Liver (tissue), 9 donors: ENCODE measurements around the gene PHLDB2. TPM values are rescaled to one million over a fixed set of nuclear protein-coding genes. Genes with fewer than 3 reads are reported as not detected.

Experiments
- DNase-seq: peaks from one replicate; pipeline ENCODE4 v3.0.0-alpha.2; 2017; ENCODE audit warnings: low spot score
- H3K27ac ChIP-seq, 2 donors: one replicate each; pipeline ENCODE4 v1.7.0; 2013; ENCODE audit warnings: inconsistent platforms in 2 of 2, low read length in 2 of 2, control low read depth in 1 of 2, low read depth in 1 of 2, mild to moderate bottlenecking in 1 of 2
- H3K27me3 ChIP-seq, 4 donors: one replicate each; pipeline versions ENCODE4 v1.6.1 to v1.7.0; 2013; ENCODE audit warnings: low read length in 3 of 4, inconsistent platforms in 1 of 4, mild to moderate bottlenecking in 1 of 4, moderate library complexity in 1 of 4; ENCODE audit not compliant: control insufficient read depth in 4 of 4, insufficient read depth in 4 of 4
- H3K36me3 ChIP-seq, 4 donors: one replicate each; pipeline versions ENCODE4 v1.6.1 to v1.7.0; 2013; ENCODE audit warnings: low read length in 3 of 4, mild to moderate bottlenecking in 3 of 4, low read depth in 1 of 4, moderate library complexity in 1 of 4; ENCODE audit not compliant: control insufficient read depth in 4 of 4, insufficient read depth in 3 of 4
- H3K4me1 ChIP-seq, 4 donors: one replicate each; pipeline versions ENCODE4 v1.6.1 to v1.7.0; 2013; ENCODE audit warnings: low read length in 3 of 4, mild to moderate bottlenecking in 3 of 4, moderate library complexity in 1 of 4; ENCODE audit not compliant: control insufficient read depth in 4 of 4, insufficient read depth in 4 of 4
- H3K4me3 ChIP-seq, 3 donors: one replicate each; pipeline versions ENCODE4 v1.6.1 to v1.7.0; 2013; ENCODE audit warnings: low read length in 3 of 3, control low read depth in 1 of 3, low read depth in 1 of 3, mild to moderate bottlenecking in 1 of 3
- H3K9ac ChIP-seq, 2 donors: one replicate each; pipeline ENCODE4 v1.7.0; 2013; ENCODE audit warnings: low read length in 2 of 2, mild to moderate bottlenecking in 2 of 2, moderate library complexity in 2 of 2, control low read depth in 1 of 2, low read depth in 1 of 2
- H3K9me3 ChIP-seq, 4 donors: one replicate each; pipeline versions ENCODE4 v1.6.1 to v1.7.0; 2013; ENCODE audit warnings: low read length in 3 of 4; ENCODE audit not compliant: control insufficient read depth in 4 of 4
- ATF3 ChIP-seq: IDR thresholded peaks from 2 replicates; pipeline ENCODE4 v1.6.1; 2016; ENCODE audit warnings: antibody characterized with exemption
- EGR1 ChIP-seq, 2 donors: IDR thresholded peaks; 2 replicates each; pipeline ENCODE4 v1.6.1; 2016 to 2018; ENCODE audit warnings: antibody characterized with exemption in 2 of 2, low read depth in 2 of 2
- FOXA1 ChIP-seq: IDR thresholded peaks from 2 replicates; pipeline ENCODE4 v1.6.1; 2016; ENCODE audit warnings: antibody characterized with exemption
- FOXA2 ChIP-seq: IDR thresholded peaks from 2 replicates; pipeline ENCODE4 v1.6.1; 2016; ENCODE audit warnings: antibody characterized with exemption
- GABPA ChIP-seq, 2 donors: IDR thresholded peaks in 1 of 2; conservative IDR thresholded peaks in 1 of 2; 2 replicates each; pipeline ENCODE4 v1.6.1; 2016; ENCODE audit warnings: antibody characterized with exemption in 2 of 2, mild to moderate bottlenecking in 1 of 2, moderate library complexity in 1 of 2
- HNF4A ChIP-seq, 2 donors: conservative IDR thresholded peaks; 2 replicates each; pipeline ENCODE4 v1.6.1; 2016; ENCODE audit warnings: antibody characterized with exemption in 2 of 2, mild to moderate bottlenecking in 2 of 2
- HNF4G ChIP-seq: IDR thresholded peaks from 2 replicates; pipeline ENCODE4 v1.6.1; 2016; ENCODE audit warnings: antibody characterized with exemption
- JUND ChIP-seq, 2 donors: IDR thresholded peaks; 2 replicates each; pipeline ENCODE4 v1.6.1; 2016; ENCODE audit warnings: antibody characterized with exemption in 2 of 2
- MAX ChIP-seq: IDR thresholded peaks from 2 replicates; pipeline ENCODE4 v1.6.1; 2016; ENCODE audit warnings: antibody characterized with exemption
- NR2F2 ChIP-seq: IDR thresholded peaks from 2 replicates; pipeline ENCODE4 v1.6.1; 2016; ENCODE audit warnings: antibody characterized with exemption
- RAD21 ChIP-seq, 2 donors: IDR thresholded peaks; 2 replicates each; pipeline ENCODE4 v1.6.1; 2016; ENCODE audit warnings: antibody characterized with exemption in 2 of 2, mild to moderate bottlenecking in 2 of 2
- RXRA ChIP-seq, 2 donors: IDR thresholded peaks; 2 replicates each; pipeline ENCODE4 v1.6.1; 2017 to 2018; ENCODE audit warnings: antibody characterized with exemption in 2 of 2, mild to moderate bottlenecking in 1 of 2
- SP1 ChIP-seq: IDR thresholded peaks from 2 replicates; pipeline ENCODE4 v1.6.1; 2018; ENCODE audit warnings: antibody characterized with exemption, mild to moderate bottlenecking
- TAF1 ChIP-seq: conservative IDR thresholded peaks from 2 replicates; pipeline ENCODE4 v1.6.1; 2016; ENCODE audit warnings: antibody characterized with exemption, mild to moderate bottlenecking
- YY1 ChIP-seq: IDR thresholded peaks from 2 replicates; pipeline ENCODE4 v1.6.1; 2016; ENCODE audit warnings: antibody characterized with exemption, mild to moderate bottlenecking
- WGBS: extraction: QIAGEN DNeasy Blood & Tissue Kit; methylation state at CpG from one replicate; pipeline ENCODE4 v1.1.7; 2013; 5-methylcytosine and 5-hydroxymethylcytosine counted together
- polyA plus RNA-seq, 2 donors: library from polyadenylated mRNA; stranded (reverse) in 1 of 2; unstranded in 1 of 2; fragments of 200-250 nt in 1 of 2; fragments of >200 nt in 1 of 2; fragmentation: Nextera tagmentation in 1 of 2; extraction: Ambion mirVana in 1 of 2; gene quantifications; one replicate each; pipeline versions ENCODE4 v1.2.1 to v1.2.3, GENCODE V29; 2013 to 2015
- total RNA-seq, 2 donors: library from RNA; depleted of rRNA; stranded (reverse); fragments of >200 nt; gene quantifications; one replicate each; pipeline ENCODE4 v1.2.3, GENCODE V29; 2014
- TF ChIP-seq, protein P1 (sequence below): IDR thresholded peaks from 2 replicates; pipeline ENCODE4 v1.6.1; 2016; ENCODE audit warnings: antibody characterized with exemption, mild to moderate bottlenecking
- TF ChIP-seq, protein P2 (sequence below): fragments of 150-350 bp; IDR thresholded peaks from 2 replicates; pipeline ENCODE4 v1.5.1; 2017; ENCODE audit warnings: improper control_type of control experiment, low read depth, low read length; ENCODE audit not compliant: missing input control
- donor health status: healthy.
- donor health status: healthy.
- donor health status: healthy.
- donor health status: healthy.
- donor health status: healthy.

The PHLDB2 gene
- total and polyA plus RNA-seq, 4 donors = 9.7 to 42.9 (median 22.2) TPM

GRCh38 chr3:111949712-111950111, 90.6 kb downstream of the PHLDB2 start:
- TF ChIP-seq SP1 (no peak), FOXA2 (no peak), HNF4G (no peak), TAF1 (no peak), FOXA1 (no peak), GABPA (IDR thresholded peaks at IDR 0.05 in 1 of 2, conservative IDR thresholded peaks at IDR 0.05 in 1 of 2) (no peak), MAX (no peak), NR2F2 (no peak), HNF4A (conservative IDR thresholded peaks at IDR 0.05) (no peak)
- TF ChIP-seq, protein P1, sequence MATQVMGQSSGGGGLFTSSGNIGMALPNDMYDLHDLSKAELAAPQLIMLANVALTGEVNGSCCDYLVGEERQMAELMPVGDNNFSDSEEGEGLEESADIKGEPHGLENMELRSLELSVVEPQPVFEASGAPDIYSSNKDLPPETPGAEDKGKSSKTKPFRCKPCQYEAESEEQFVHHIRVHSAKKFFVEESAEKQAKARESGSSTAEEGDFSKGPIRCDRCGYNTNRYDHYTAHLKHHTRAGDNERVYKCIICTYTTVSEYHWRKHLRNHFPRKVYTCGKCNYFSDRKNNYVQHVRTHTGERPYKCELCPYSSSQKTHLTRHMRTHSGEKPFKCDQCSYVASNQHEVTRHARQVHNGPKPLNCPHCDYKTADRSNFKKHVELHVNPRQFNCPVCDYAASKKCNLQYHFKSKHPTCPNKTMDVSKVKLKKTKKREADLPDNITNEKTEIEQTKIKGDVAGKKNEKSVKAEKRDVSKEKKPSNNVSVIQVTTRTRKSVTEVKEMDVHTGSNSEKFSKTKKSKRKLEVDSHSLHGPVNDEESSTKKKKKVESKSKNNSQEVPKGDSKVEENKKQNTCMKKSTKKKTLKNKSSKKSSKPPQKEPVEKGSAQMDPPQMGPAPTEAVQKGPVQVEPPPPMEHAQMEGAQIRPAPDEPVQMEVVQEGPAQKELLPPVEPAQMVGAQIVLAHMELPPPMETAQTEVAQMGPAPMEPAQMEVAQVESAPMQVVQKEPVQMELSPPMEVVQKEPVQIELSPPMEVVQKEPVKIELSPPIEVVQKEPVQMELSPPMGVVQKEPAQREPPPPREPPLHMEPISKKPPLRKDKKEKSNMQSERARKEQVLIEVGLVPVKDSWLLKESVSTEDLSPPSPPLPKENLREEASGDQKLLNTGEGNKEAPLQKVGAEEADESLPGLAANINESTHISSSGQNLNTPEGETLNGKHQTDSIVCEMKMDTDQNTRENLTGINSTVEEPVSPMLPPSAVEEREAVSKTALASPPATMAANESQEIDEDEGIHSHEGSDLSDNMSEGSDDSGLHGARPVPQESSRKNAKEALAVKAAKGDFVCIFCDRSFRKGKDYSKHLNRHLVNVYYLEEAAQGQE = no peak
- H3K27me3 ChIP-seq = no peaks in the 10 kb centered on the region
- peaks cover 2 to 40% (median 26%) of the 10 kb centered on the region in 4 donors for H3K36me3 ChIP-seq
- no peaks in the 10 kb centered on the region for H3K4me1 ChIP-seq
- WGBS = 92% methylated on average over 3 of the region's 3 CpGs
- no peak overlapping the region for H3K4me3 ChIP-seq
- H3K27ac ChIP-seq = no peak overlapping the region
- DNase-seq = no peak
- no peak overlapping the region for H3K9ac ChIP-seq
- no peaks in the 10 kb centered on the region for H3K9me3 ChIP-seq

GRCh38 chr3:111951032-111951431, 92.0 kb downstream of the PHLDB2 start:
- H3K36me3 ChIP-seq = peaks cover 4 to 33% (median 30%) of the 10 kb centered on the region in 4 donors
- no peaks in the 10 kb centered on the region for H3K27me3 ChIP-seq
- 95% methylated on average over 2 of the region's 2 CpGs for WGBS
- no peak overlapping the region for H3K9ac ChIP-seq
- TF ChIP-seq GABPA (IDR thresholded peaks at IDR 0.05 in 1 of 2, conservative IDR thresholded peaks at IDR 0.05 in 1 of 2) = no peak
- TF ChIP-seq, protein P1 = peak; percentile 13
- no peak for TF ChIP-seq YY1
- no peak overlapping the region for H3K4me3 ChIP-seq
- H3K9me3 ChIP-seq = no peaks in the 10 kb centered on the region
- no peak for DNase-seq
- no peak overlapping the region for H3K27ac ChIP-seq
- H3K4me1 ChIP-seq = no peaks in the 10 kb centered on the region

DNA sequence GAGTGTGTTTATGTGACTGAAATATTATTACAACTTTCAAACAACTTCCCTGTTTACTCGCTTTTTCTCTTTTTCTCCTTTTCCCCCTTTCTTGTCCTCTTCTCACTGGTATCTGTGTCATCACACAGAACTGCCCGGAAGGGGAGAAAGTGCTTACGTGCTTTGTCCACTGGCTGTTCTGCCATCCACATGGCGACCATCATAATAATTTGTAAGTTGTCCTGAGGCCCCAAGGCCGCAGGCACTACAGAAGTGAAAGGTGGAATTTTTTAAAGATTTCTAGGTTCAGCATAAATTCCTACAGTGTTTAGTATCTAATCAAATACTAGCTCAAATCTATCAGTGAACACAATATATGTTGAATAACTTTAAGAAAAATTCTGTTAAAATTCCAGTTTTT, 93.0 kb downstream of the PHLDB2 start:
- WGBS = 92% methylated on average over 5 of the region's 5 CpGs

More for the DNA sequence above, 93.0 kb downstream of the PHLDB2 start:
- no peak for TF ChIP-seq ATF3
- TF ChIP-seq FOXA1 = no peak
- no peak for TF ChIP-seq FOXA2
- no peak for TF ChIP-seq HNF4G
- TF ChIP-seq GABPA (IDR thresholded peaks at IDR 0.05 in 1 of 2, conservative IDR thresholded peaks at IDR 0.05 in 1 of 2) = no peak
- TF ChIP-seq, protein P2, sequence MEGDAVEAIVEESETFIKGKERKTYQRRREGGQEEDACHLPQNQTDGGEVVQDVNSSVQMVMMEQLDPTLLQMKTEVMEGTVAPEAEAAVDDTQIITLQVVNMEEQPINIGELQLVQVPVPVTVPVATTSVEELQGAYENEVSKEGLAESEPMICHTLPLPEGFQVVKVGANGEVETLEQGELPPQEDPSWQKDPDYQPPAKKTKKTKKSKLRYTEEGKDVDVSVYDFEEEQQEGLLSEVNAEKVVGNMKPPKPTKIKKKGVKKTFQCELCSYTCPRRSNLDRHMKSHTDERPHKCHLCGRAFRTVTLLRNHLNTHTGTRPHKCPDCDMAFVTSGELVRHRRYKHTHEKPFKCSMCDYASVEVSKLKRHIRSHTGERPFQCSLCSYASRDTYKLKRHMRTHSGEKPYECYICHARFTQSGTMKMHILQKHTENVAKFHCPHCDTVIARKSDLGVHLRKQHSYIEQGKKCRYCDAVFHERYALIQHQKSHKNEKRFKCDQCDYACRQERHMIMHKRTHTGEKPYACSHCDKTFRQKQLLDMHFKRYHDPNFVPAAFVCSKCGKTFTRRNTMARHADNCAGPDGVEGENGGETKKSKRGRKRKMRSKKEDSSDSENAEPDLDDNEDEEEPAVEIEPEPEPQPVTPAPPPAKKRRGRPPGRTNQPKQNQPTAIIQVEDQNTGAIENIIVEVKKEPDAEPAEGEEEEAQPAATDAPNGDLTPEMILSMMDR = no peak
- no peak for TF ChIP-seq HNF4A (conservative IDR thresholded peaks at IDR 0.05)
- TF ChIP-seq SP1 = no peak
- no peak for TF ChIP-seq MAX
- no peak for TF ChIP-seq EGR1 (IDR thresholded peaks at IDR 0.05; ENCODE audit: low read depth in 2 of 2)
- TF ChIP-seq RXRA (IDR thresholded peaks at IDR 0.05) = no peak
- TF ChIP-seq TAF1 = no peak
- TF ChIP-seq JUND (IDR thresholded peaks at IDR 0.05) = no peak
- no peak for TF ChIP-seq RAD21 (IDR thresholded peaks at IDR 0.05)
- TF ChIP-seq YY1 = no peak
- no peak overlapping the region for H3K4me3 ChIP-seq
- no peak overlapping the region for H3K27ac ChIP-seq
- no peak for DNase-seq
- H3K4me1 ChIP-seq = no peaks in the 10 kb centered on the region
- no peak overlapping the region for H3K9ac ChIP-seq
- no peaks in the 10 kb centered on the region for H3K27me3 ChIP-seq
- H3K9me3 ChIP-seq = no peaks in the 10 kb centered on the region
- H3K36me3 ChIP-seq = peaks cover 4 to 33% (median 31%) of the 10 kb centered on the region in 4 donors
